Skin of body (tissue), 2 donors: ENCODE data around the gene FXYD6. TPM values are rescaled to one million over a fixed set of nuclear protein-coding genes. Genes with fewer than 3 reads are reported as not detected.
A peak's percentile ranks its signal among the peaks of the same experiment; 100 is the strongest.

Experiments
- DNase-seq: peaks from one replicate; lab custom pipeline; 2025; lab: John Stamatoyannopoulos, UW
- total RNA-seq: library from RNA; depleted of rRNA; stranded (reverse); fragments of >200 nt; gene quantifications from one replicate; pipeline ENCODE4 v1.2.3, GENCODE V29; 2014

Gene FXYD6
- total RNA-seq, 1 donor from 2014 or later: 30.3 TPM

GRCh38 chr11:117910941-117911655 lies 34.6 kb upstream of the FXYD6 start:
- DNase-seq: no peak

- no peak for DNase-seq
Observed at GRCh38 chr11:117910525-117910924, 34.1 kb upstream of the FXYD6 start.

GRCh38 chr11:117909611-117910382 lies 33.3 kb upstream of the FXYD6 start:
- no peak for DNase-seq

- no peak for DNase-seq
Observed at GRCh38 chr11:117908959-117909610, 32.6 kb upstream of the FXYD6 start.

- no peak for DNase-seq
Observed at GRCh38 chr11:117908109-117908895, 31.8 kb upstream of the FXYD6 start.

GRCh38 chr11:117907276-117908108 lies 31.0 kb upstream of the FXYD6 start:
- peak; percentile 78 for DNase-seq

- no peak for DNase-seq
Observed at GRCh38 chr11:117906710-117907109, 30.3 kb upstream of the FXYD6 start.

GRCh38 chr11:117906126-117906525 lies 29.7 kb upstream of the FXYD6 start:
- DNase-seq: no peak

- DNase-seq: no peak
Observed at GRCh38 chr11:117905524-117905923, 29.1 kb upstream of the FXYD6 start.

- no peak for DNase-seq
Observed at GRCh38 chr11:117903505-117904382, 27.3 kb upstream of the FXYD6 start.

GRCh38 chr11:117902001-117902845 lies 25.8 kb upstream of the FXYD6 start:
- no peak for DNase-seq

GRCh38 chr11:117901601-117902000 lies 25.1 kb upstream of the FXYD6 start:
- no peak for DNase-seq

- no peak for DNase-seq
Observed at GRCh38 chr11:117900720-117901440, 24.4 kb upstream of the FXYD6 start.

GRCh38 chr11:117900121-117900648 lies 23.7 kb upstream of the FXYD6 start:
- no peak for DNase-seq

GRCh38 chr11:117898059-117898458 lies 21.6 kb upstream of the FXYD6 start:
- DNase-seq: no peak

- DNase-seq: no peak
Observed at GRCh38 chr11:117892651-117893050, 16.2 kb upstream of the FXYD6 start.

- no peak for DNase-seq
Observed at GRCh38 chr11:117891362-117891761, 14.9 kb upstream of the FXYD6 start.

- DNase-seq: no peak
Observed at GRCh38 chr11:117888139-117888566, 11.7 kb upstream of the FXYD6 start.
